HG03066 (cell line): ENCODE results near the gene TUG1.

Experiments used
- ATAC-seq: cut with Tn5 transposase; IDR thresholded peaks from one replicate; pipeline ENCODE4 v1.9.1; 2021; ENCODE audit warnings: low read depth; ENCODE audit not compliant: unreplicated experiment

The TUG1 gene

GRCh38 chr22:30996462-30996861, 27.4 kb downstream of the TUG1 start:
- ATAC-seq: no peak

- no peak for ATAC-seq
Measured at GRCh38 chr22:30998329-30998728, 29.3 kb downstream of the TUG1 start.

- ATAC-seq: no peak
Measured at GRCh38 chr22:31001124-31001770, 32.2 kb downstream of the TUG1 start.

GRCh38 chr22:31005535-31005934, 36.5 kb downstream of the TUG1 start:
- ATAC-seq: no peak

- no peak for ATAC-seq
Measured at GRCh38 chr22:31019191-31019930, 50.3 kb downstream of the TUG1 start.

- no peak for ATAC-seq
Measured at GRCh38 chr22:31020334-31020733, 51.3 kb downstream of the TUG1 start.

GRCh38 chr22:31022516-31022915, 53.5 kb downstream of the TUG1 start:
- no peak for ATAC-seq
